ENCODE measurements around the gene ADGRG6.
"Not testable (repeated sequence)": the region's sequence is repeated elsewhere in the genome, so short reads cannot be mapped to it uniquely, and the experiment has no call there.

Gene ADGRG6

GRCh38 chr6:142454196-142454595 is 152.4 kb downstream of the ADGRG6 start:
- DNase-seq: not testable (repeated sequence)

- DNase-seq: not testable (repeated sequence)
These were observed 153.0 kb downstream of the ADGRG6 start for GRCh38 chr6:142454848-142455247.

GRCh38 chr6:142455957-142456589 is 154.3 kb downstream of the ADGRG6 start:
- DNase-seq: no peak

GRCh38 chr6:142457638-142458406 is 156.0 kb downstream of the ADGRG6 start:
- DNase-seq: no peak

- no peak for DNase-seq
These were observed 157.0 kb downstream of the ADGRG6 start for GRCh38 chr6:142458836-142459235.

GRCh38 chr6:142459271-142459670 is 157.5 kb downstream of the ADGRG6 start:
- no peak for DNase-seq

GRCh38 chr6:142462260-142462659 is 160.5 kb downstream of the ADGRG6 start:
- no peak for DNase-seq

GRCh38 chr6:142463988-142464387 is 162.2 kb downstream of the ADGRG6 start:
- no peak for DNase-seq

GRCh38 chr6:142469220-142469619 is 167.4 kb downstream of the ADGRG6 start:
- peak; percentile 42 for DNase-seq

GRCh38 chr6:142470421-142470820 is 168.6 kb downstream of the ADGRG6 start:
- peak; percentile 53 for DNase-seq

GRCh38 chr6:142474531-142475289 is 172.9 kb downstream of the ADGRG6 start:
- peak; percentile 73 for DNase-seq

GRCh38 chr6:142476452-142476851 is 174.6 kb downstream of the ADGRG6 start:
- DNase-seq: no peak

- peak; percentile 88 for DNase-seq
These were observed 176.3 kb downstream of the ADGRG6 start for GRCh38 chr6:142478117-142478516.

- no peak for DNase-seq
These were observed 179.7 kb downstream of the ADGRG6 start for GRCh38 chr6:142481466-142481865.

- DNase-seq: peak; percentile 49
These were observed 180.4 kb downstream of the ADGRG6 start for GRCh38 chr6:142482249-142482648.

- DNase-seq: no peak
These were observed 181.2 kb downstream of the ADGRG6 start for GRCh38 chr6:142482974-142483373.

- no peak for DNase-seq
These were observed 183.4 kb downstream of the ADGRG6 start for GRCh38 chr6:142485256-142485655.

- no peak for DNase-seq
These were observed 188.2 kb downstream of the ADGRG6 start for GRCh38 chr6:142489722-142490610.

All from hematopoietic multipotent progenitor cell treated with erythropoietin and hydrocortisone succinate and interleukin-3 and kit ligand, for 4 days (in vitro differentiated cells).